A549 (cell line): ENCODE results near the gene PRKG1.

ENCODE experiments used
- KDM1A ChIP-seq: fragments of 200-600 bp; sonication (generic); IDR thresholded peaks from 2 replicates; pipeline ENCODE4 v1.6.1; 2016; ENCODE audit warnings: low read depth, mild to moderate bottlenecking
- POLR2A ChIP-seq: IDR thresholded peaks from 2 replicates; pipeline ENCODE4 v1.6.1; 2012; ENCODE audit warnings: mild to moderate bottlenecking, low read length
- RAD21 ChIP-seq, 2 experiments: fragments of >200 bp in 1 of 2; sonication (Bioruptor Twin) in 1 of 2; formaldehyde crosslinking in 1 of 2; IDR thresholded peaks in 1 of 2; conservative IDR thresholded peaks in 1 of 2; 2 replicates in 1 of 2; 3 replicates in 1 of 2; pipeline ENCODE4 v1.6.1; 2012 to 2018; ENCODE audit warnings: inconsistent platforms in 1 of 2

DNA sequence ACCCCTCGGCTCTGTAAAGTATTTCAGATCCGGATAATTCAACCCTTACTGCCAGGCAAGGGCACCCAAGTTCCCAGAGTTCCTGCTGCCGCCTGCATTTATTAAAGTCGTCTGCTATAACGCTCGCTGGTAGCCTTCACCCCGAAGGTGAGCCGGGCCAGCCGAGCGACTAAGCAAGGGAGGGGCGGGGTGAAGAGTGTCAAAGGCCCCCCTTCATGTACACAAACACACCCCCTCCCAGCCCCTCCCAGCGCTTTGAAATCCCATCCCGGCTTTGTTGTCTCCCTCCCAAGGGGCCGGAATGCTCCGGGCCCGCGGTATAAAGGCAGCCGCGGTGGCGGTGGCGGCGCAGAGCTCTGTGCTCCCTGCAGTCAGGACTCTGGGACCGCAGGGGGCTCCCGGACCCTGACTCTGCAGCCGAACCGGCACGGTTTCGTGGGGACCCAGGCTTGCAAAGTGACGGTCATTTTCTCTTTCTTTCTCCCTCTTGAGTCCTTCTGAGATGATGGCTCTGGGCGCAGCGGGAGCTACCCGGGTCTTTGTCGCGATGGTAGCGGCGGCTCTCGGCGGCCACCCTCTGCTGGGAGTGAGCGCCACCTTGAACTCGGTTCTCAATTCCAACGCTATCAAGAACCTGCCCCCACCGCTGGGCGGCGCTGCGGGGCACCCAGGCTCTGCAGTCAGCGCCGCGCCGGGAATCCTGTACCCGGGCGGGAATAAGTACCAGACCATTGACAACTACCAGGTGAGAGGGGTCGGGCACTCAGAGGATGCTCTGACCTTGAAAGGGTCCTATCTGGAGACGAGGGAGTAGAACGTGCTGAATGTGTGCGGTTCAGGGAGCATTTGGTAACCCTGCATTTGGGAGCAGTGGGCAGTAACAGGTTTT lies 1239.9 kb downstream of the PRKG1 start, which contains the start of gene DKK1:
- TF ChIP-seq POLR2A = peak; percentile 100
- TF ChIP-seq KDM1A = no peak
- peak; percentile 69 to 85 for TF ChIP-seq RAD21 (conservative IDR thresholded peaks at IDR 0.05 in 1 of 2, IDR thresholded peaks at IDR 0.05 in 1 of 2)
